ENCODE data around the gene CYP26A1. TPM values are rescaled to one million over a fixed set of nuclear protein-coding genes. Genes with fewer than 3 reads are reported as not detected.

CYP26A1 gene
- total RNA-seq, 1 experiment from 2014 or later, result 0.17 TPM

- Histone ChIP-seq H3K9me2 (ENCODE audit: insufficient read depth) (no peaks in the 10 kb centered on the region), H3K79me2 (ENCODE audit: insufficient read depth, low read length) (no peaks in the 10 kb centered on the region), H3K4me1 (ENCODE audit: control insufficient read depth in 1 of 2, insufficient read depth in 2 of 2, low read length in 2 of 2) (no peaks in the 10 kb centered on the region), H3K9ac (ENCODE audit: low read length) (no peak overlapping the region), H4K20me1 (ENCODE audit: insufficient read depth) (no peaks in the 10 kb centered on the region), H3K4me3 (replicated peaks in 1 of 2; ENCODE audit: low read depth in 1 of 2, low read length in 2 of 2) (no peak overlapping the region), H3K9me3 (ENCODE audit: control insufficient read depth in 1 of 2, insufficient read depth in 1 of 2, low read depth in 1 of 2, low read length in 2 of 2) (no peaks in the 10 kb centered on the region), H3K27ac (ENCODE audit: low read depth, low read length) (no peak overlapping the region), H3K4me2 (ENCODE audit: low read length) (no peak overlapping the region), H3K27me3 (ENCODE audit: insufficient read depth, low read length) (no peaks in the 10 kb centered on the region), H3K36me3 (ENCODE audit: control insufficient read depth in 1 of 2, insufficient read depth in 2 of 2, low read length in 2 of 2) (no peaks in the 10 kb centered on the region), H2AFZ (ENCODE audit: low read depth, low read length, poor library complexity, severe bottlenecking) (no peak overlapping the region)
- ATAC-seq, result no peak
- CTCF ChIA-PET, result no interaction called here
- no peak for DNase-seq (ENCODE audit: low read depth, low spot score)
- RAD21 ChIA-PET (ENCODE audit: low non-redundant PET in 1 of 2, low total read pairs in 2 of 2, uncharacterized antibody in 2 of 2, unreplicated experiment in 2 of 2), result no interaction called here
- no peak for TF ChIP-seq ZNF274 (IDR thresholded peaks at IDR 0.05; ENCODE audit: low read depth, low read length)
- TF ChIP-seq, protein P1, sequence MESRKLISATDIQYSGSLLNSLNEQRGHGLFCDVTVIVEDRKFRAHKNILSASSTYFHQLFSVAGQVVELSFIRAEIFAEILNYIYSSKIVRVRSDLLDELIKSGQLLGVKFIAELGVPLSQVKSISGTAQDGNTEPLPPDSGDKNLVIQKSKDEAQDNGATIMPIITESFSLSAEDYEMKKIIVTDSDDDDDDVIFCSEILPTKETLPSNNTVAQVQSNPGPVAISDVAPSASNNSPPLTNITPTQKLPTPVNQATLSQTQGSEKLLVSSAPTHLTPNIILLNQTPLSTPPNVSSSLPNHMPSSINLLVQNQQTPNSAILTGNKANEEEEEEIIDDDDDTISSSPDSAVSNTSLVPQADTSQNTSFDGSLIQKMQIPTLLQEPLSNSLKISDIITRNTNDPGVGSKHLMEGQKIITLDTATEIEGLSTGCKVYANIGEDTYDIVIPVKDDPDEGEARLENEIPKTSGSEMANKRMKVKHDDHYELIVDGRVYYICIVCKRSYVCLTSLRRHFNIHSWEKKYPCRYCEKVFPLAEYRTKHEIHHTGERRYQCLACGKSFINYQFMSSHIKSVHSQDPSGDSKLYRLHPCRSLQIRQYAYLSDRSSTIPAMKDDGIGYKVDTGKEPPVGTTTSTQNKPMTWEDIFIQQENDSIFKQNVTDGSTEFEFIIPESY (IDR thresholded peaks at IDR 0.05; ENCODE audit: extremely low read depth, insufficient replicate concordance, low read length), result no peak
- no peak for TF ChIP-seq SIN3A (IDR thresholded peaks at IDR 0.05; ENCODE audit: low read depth)
- TF ChIP-seq EGR1 (IDR thresholded peaks at IDR 0.05; ENCODE audit: low read depth), result no peak
- TF ChIP-seq RAD21 (IDR thresholded peaks at IDR 0.05; ENCODE audit: low read depth), result no peak
- no peak for TF ChIP-seq EZH2phosphoT487 (IDR thresholded peaks at IDR 0.05; ENCODE audit: borderline replicate concordance)
- TF ChIP-seq POLR2AphosphoS5 (IDR thresholded peaks at IDR 0.05; ENCODE audit: low read depth, low read length), result no peak
- TF ChIP-seq POLR2A (IDR thresholded peaks at IDR 0.05; ENCODE audit: borderline replicate concordance, extremely low read depth, insufficient read depth, insufficient read length), result no peak
- TF ChIP-seq ATF3 (IDR thresholded peaks at IDR 0.05), result no peak
- TF ChIP-seq YY1 (IDR thresholded peaks at IDR 0.05; ENCODE audit: extremely low read depth, insufficient replicate concordance, low read depth, low read length), result no peak
- no peak for TF ChIP-seq SP1 (IDR thresholded peaks at IDR 0.05; ENCODE audit: low read depth)
- no peak for TF ChIP-seq TCF7L2 (IDR thresholded peaks at IDR 0.05; ENCODE audit: borderline replicate concordance, extremely low read depth, insufficient read depth, insufficient read length)
- TF ChIP-seq JUND (IDR thresholded peaks at IDR 0.05), result no peak
- no peak for TF ChIP-seq CBX3 (IDR thresholded peaks at IDR 0.05; ENCODE audit: low read depth)
- no peak for TF ChIP-seq ELF1 (IDR thresholded peaks at IDR 0.05; ENCODE audit: borderline replicate concordance, low read depth)
- TF ChIP-seq ZFX (IDR thresholded peaks at IDR 0.05), result no peak
- TF ChIP-seq SRF (IDR thresholded peaks at IDR 0.05; ENCODE audit: low read depth), result no peak
- TF ChIP-seq, protein P2, sequence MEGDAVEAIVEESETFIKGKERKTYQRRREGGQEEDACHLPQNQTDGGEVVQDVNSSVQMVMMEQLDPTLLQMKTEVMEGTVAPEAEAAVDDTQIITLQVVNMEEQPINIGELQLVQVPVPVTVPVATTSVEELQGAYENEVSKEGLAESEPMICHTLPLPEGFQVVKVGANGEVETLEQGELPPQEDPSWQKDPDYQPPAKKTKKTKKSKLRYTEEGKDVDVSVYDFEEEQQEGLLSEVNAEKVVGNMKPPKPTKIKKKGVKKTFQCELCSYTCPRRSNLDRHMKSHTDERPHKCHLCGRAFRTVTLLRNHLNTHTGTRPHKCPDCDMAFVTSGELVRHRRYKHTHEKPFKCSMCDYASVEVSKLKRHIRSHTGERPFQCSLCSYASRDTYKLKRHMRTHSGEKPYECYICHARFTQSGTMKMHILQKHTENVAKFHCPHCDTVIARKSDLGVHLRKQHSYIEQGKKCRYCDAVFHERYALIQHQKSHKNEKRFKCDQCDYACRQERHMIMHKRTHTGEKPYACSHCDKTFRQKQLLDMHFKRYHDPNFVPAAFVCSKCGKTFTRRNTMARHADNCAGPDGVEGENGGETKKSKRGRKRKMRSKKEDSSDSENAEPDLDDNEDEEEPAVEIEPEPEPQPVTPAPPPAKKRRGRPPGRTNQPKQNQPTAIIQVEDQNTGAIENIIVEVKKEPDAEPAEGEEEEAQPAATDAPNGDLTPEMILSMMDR (IDR thresholded peaks at IDR 0.05 in 2 of 3, conservative IDR thresholded peaks at IDR 0.05 in 1 of 3; ENCODE audit: borderline replicate concordance in 1 of 3, insufficient read depth in 1 of 3, low read depth in 2 of 3, low read length in 2 of 3), result no peak
- POLR2A ChIA-PET, result no interaction called here
- intact Hi-C loops (cut with micrococcal nuclease), result no loop called here
- no TSS peak for BruUV-seq (replicated peaks)
Measured at GRCh38 chr10:93091960-93092359, 18.3 kb downstream of the CYP26A1 start.
